ENCODE data around the gene POLD1. TPM values are rescaled to one million over a fixed set of nuclear protein-coding genes. Genes with fewer than 3 reads are reported as not detected.
"Not testable (repeated sequence)": the region's sequence is repeated elsewhere in the genome, so short reads cannot be mapped to it uniquely, and the experiment has no call there.

The POLD1 gene
- total RNA-seq, 4 donors from 2014 or later, result 10.8 to 28.2 (median 15.5) TPM

DNA sequence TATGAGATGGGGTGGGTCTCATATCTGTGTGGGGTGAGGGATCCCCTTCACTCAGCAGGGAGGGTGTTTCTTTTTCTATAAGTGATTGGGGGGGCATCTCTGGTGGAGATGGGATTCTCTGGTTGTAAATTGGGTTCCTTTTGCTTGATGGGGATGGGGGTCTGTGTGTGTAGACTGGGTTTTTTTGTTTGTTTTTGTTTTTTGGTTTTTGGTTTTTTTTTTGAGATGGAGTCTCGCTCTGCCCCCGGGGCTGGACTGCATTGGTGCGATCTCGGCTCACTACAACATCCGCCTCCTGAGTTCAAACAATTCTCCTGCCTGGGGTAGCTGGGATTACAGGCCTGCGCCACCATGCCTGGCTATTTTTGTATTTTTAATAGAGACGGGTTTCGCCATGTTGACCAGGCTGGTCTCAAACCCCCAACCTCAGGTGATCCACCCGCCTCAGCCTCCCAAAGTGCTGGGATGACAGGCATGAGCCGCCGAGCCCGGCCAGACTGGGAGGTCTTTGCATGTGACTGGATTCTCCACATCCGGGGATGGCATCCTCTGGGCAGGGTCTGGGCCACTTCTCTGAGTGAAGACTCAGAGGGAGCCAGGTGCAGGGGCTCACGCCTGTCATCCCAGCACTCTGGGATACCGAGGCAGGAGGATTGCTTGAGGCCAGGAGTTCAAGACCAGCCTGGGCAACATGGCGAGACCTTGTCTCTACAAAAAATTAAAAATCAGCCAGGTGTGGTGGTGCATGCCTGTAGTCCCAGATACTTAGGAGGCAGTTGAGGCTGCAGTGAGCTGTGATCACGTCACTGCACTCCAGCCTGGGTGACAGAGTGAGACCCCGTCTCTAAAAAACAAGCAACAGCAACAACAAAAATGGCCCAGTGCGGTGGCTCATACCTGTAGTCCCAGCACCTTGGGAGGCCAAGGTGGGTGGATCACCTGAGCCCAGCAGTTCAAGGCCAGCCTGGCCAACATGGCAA lies 49.3 kb downstream of the POLD1 start:
- H3K4me1 ChIP-seq, result peaks cover 0 to 22% (median 14%) of the 10 kb centered on the region in 4 donors
- TF ChIP-seq EP300 (IDR thresholded peaks at IDR 0.05) (no peak), POLR2A (IDR thresholded peaks at IDR 0.05) (no peak)
- TF ChIP-seq, protein P1, sequence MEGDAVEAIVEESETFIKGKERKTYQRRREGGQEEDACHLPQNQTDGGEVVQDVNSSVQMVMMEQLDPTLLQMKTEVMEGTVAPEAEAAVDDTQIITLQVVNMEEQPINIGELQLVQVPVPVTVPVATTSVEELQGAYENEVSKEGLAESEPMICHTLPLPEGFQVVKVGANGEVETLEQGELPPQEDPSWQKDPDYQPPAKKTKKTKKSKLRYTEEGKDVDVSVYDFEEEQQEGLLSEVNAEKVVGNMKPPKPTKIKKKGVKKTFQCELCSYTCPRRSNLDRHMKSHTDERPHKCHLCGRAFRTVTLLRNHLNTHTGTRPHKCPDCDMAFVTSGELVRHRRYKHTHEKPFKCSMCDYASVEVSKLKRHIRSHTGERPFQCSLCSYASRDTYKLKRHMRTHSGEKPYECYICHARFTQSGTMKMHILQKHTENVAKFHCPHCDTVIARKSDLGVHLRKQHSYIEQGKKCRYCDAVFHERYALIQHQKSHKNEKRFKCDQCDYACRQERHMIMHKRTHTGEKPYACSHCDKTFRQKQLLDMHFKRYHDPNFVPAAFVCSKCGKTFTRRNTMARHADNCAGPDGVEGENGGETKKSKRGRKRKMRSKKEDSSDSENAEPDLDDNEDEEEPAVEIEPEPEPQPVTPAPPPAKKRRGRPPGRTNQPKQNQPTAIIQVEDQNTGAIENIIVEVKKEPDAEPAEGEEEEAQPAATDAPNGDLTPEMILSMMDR (IDR thresholded peaks at IDR 0.05), result no peak
- H3K4me3 ChIP-seq, result no peak overlapping the region
- WGBS, 2 donors, result 67 to 69% methylated on average over 18 to 19 of the region's 19 CpGs
- H3K9me3 ChIP-seq, result no peaks in the 10 kb centered on the region
- no peaks in the 10 kb centered on the region for H3K36me3 ChIP-seq
- H3K27ac ChIP-seq, result no peak overlapping the region
- peaks cover 0 to 63% of the 10 kb centered on the region in 2 donors for H3K27me3 ChIP-seq
- no peak for DNase-seq (ENCODE audit: low spot score in 2 of 2)

DNA sequence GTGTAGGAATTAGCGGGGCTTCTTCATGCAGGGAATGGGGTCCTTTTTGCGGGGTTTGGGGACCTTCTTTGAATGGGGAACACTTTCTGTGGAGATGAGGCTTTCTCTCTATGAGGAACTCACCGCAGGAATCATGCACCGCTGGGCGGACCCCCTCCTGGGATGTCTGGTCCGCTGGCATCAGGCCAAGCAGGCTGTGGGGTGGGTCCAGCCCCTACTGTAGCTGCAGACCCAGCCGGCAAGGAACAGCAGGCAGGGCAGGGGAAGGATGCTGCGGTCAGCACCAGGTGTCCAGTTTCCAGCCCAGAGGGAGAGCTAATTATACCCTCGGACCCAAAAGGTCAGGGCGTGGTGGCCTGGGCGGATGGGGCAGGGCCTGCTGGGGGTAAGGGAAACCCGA lies 50.4 kb downstream of the POLD1 start:
- no peak for TF ChIP-seq EP300 (IDR thresholded peaks at IDR 0.05)
- no peaks in the 10 kb centered on the region for H3K36me3 ChIP-seq
- 28 to 34% methylated on average over 12 of the region's 12 CpGs for WGBS, 2 donors
- H3K27me3 ChIP-seq, result peaks cover 0 to 55% of the 10 kb centered on the region in 2 donors
- H3K9me3 ChIP-seq, result no peaks in the 10 kb centered on the region
- no peak overlapping the region for H3K27ac ChIP-seq
- DNase-seq (ENCODE audit: low spot score in 2 of 2), result no peak
- peaks cover 0 to 21% (median 14%) of the 10 kb centered on the region in 4 donors for H3K4me1 ChIP-seq
- H3K4me3 ChIP-seq, result no peak overlapping the region

DNA sequence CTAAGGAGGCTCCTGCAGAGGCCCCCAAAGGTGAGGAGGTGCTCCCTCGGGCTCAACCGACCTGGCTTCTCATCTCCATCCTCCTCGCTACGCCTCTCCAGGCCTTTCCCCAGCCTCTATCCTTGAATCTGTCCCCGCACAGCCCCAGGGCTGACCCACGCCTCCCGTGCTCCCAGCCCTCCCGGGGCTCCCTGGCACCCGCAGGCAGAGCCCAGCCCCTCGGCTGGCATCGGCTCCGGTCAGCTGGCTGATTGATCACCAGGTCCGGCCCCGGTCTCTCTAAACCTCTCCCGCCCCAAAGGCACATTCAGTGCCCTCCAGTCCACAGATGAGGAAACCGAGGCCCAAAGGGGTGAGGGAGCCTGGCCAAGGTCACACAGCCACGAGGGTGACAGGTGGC lies 51.1 kb downstream of the POLD1 start:
- TF ChIP-seq, protein P1 (IDR thresholded peaks at IDR 0.05), result no peak
- no peak for TF ChIP-seq POLR2A (IDR thresholded peaks at IDR 0.05)
- no peak for TF ChIP-seq EP300 (IDR thresholded peaks at IDR 0.05)
- no peak overlapping the region for H3K27ac ChIP-seq
- DNase-seq (ENCODE audit: low spot score in 2 of 2), result no peak
- H3K4me3 ChIP-seq, result no peak overlapping the region
- H3K36me3 ChIP-seq, result no peaks in the 10 kb centered on the region
- peaks cover 0 to 21% (median 14%) of the 10 kb centered on the region in 4 donors for H3K4me1 ChIP-seq
- no peaks in the 10 kb centered on the region for H3K9me3 ChIP-seq
- WGBS, 2 donors, result 78 to 83% methylated on average over 16 to 17 of the region's 17 CpGs
- peaks cover 0 to 54% of the 10 kb centered on the region in 2 donors for H3K27me3 ChIP-seq

DNA sequence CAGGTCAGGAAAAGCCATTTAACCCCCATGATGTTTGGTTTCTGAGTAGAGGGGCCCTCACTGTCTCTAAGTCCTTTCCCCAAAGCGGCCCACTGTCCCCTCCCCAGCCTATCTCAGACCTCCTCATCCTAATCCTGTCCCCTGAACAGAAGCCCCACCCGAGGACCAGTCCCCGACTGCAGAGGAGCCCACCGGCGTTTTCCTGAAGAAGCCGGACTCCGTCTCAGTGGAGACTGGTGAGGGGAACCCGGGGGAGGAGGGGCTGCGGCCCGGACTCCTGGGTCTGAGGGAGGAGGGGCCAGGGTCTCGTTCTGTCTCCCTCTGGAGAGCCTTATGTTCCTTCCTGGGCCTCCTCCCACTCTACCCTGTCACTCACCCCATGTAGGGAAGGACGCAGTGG lies 51.5 kb downstream of the POLD1 start:
- Histone ChIP-seq H3K27me3 (peaks cover 0 to 50% of the 10 kb centered on the region in 2 donors), H3K36me3 (no peaks in the 10 kb centered on the region), H3K27ac (no peak overlapping the region), H3K9me3 (no peaks in the 10 kb centered on the region), H3K4me3 (no peak overlapping the region), H3K4me1 (peaks cover 0 to 21% (median 14%) of the 10 kb centered on the region in 4 donors)
- TF ChIP-seq, protein P1 (IDR thresholded peaks at IDR 0.05), result no peak
- TF ChIP-seq EP300 (IDR thresholded peaks at IDR 0.05) (no peak), POLR2A (IDR thresholded peaks at IDR 0.05) (no peak)
- no peak for DNase-seq (ENCODE audit: low spot score in 2 of 2)
- WGBS, 2 donors, result 80% methylated on average over 10 to 12 of the region's 12 CpGs

DNA sequence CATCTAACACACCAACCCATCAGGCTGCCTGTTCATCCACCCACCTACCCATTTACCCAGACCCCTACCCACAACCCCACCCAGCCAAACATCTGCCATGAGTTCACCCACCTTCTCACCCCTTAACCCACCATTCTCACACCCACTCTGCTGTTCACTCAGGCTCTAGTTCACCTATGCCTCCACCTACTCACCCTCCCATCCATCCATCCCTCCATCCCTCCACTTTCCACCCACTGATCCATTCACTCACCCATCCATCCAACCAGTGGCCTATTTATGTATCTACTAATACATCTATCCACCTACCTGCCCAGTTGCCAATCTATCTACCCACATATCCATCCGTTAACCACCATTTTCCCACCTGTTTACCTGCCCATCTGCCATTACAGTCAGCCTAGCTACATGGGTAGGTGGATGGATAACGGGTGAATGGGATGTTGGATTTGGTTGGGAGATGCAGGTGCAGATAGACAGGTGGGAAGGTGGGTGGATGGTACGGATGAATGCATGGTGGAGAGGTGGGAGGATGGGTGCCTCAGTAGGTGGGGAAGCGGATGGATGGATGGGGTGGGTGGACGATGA lies 53.8 kb downstream of the POLD1 start:
- H3K4me1 ChIP-seq, result peaks cover 0 to under 1% (median 0%) of the 10 kb centered on the region in 4 donors
- TF ChIP-seq EP300 (IDR thresholded peaks at IDR 0.05), result no peak
- no peak for TF ChIP-seq POLR2A (IDR thresholded peaks at IDR 0.05)
- TF ChIP-seq, protein P1 (IDR thresholded peaks at IDR 0.05), result no peak
- no peaks in the 10 kb centered on the region for H3K36me3 ChIP-seq
- no peak overlapping the region for H3K4me3 ChIP-seq
- DNase-seq (ENCODE audit: low spot score in 2 of 2), result no peak
- H3K9me3 ChIP-seq, result no peaks in the 10 kb centered on the region
- no peak overlapping the region for H3K27ac ChIP-seq
- 89 to 90% methylated on average over 5 of the region's 5 CpGs for WGBS, 2 donors
- peaks cover 0 to 29% of the 10 kb centered on the region in 2 donors for H3K27me3 ChIP-seq

DNA sequence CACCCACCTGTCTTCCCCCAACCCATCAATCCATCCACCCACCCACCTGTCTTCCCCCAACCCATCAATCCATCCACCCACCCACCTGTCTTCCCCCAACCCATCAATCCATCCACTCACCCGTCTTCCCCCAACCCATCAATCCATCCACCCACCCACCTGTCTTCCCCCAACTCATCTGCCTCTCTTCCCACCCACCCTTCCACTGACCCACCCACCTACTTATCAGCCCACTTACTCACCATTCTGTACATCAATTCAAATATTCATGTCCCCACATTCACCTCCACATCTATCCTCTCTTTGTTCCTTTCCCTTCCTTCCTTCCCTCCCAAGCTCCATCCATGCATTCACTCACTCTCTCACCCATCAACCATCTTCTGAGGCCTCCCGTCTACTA lies 55.0 kb downstream of the POLD1 start:
- not testable (repeated sequence) for H3K27ac ChIP-seq; H3K4me3 ChIP-seq; H3K36me3 ChIP-seq; H3K4me1 ChIP-seq; DNase-seq (ENCODE audit: low spot score in 2 of 2); H3K9me3 ChIP-seq
- H3K27me3 ChIP-seq, result peaks cover 0 to 19% of the 10 kb centered on the region in 2 donors
- 59 to 69% methylated on average over 2 of the region's 2 CpGs for WGBS, 2 donors

Measured in tibial nerve (tissue), 4 donors.